ENCODE results near the gene PDHB.

Gene PDHB

DNA sequence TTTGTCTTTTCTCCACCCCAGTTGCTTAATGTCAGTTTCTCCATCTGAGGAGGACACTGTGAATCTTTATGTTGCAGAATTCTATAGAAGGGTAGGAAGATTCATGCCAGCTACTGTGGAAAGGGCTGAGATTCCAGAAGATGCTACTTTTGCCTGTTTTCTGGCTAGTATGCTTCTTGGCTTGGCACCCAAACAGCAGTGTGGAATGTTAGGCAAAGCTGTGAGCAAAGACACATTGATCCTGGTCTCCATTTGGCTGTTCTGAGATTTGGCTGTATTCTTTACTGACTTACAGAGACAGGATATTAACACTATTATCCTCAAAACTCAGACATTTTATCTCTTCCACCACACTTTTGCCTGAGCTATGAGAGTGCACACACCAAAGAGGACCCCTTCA, 39.3 kb downstream of the PDHB start:
- no peak for DNase-seq

DNA sequence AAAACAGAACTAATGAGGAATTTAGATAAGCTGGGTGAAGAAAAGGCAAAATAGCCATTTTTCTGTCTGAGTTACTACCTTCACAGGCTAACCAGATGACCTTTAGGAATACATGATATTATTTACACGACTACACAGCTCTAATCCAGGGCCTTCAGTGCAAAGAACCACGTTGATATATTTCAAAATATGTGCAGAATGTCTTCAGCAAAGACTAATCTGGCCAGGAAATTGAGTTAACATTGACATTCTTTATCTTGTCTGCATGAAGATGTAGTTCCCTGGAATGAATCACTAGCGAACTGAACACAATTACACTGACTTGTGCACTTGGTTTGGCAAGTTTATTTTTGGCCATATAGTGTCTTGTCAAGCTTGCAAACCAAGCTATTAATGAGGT, 41.5 kb downstream of the PDHB start:
- DNase-seq: no peak

DNA sequence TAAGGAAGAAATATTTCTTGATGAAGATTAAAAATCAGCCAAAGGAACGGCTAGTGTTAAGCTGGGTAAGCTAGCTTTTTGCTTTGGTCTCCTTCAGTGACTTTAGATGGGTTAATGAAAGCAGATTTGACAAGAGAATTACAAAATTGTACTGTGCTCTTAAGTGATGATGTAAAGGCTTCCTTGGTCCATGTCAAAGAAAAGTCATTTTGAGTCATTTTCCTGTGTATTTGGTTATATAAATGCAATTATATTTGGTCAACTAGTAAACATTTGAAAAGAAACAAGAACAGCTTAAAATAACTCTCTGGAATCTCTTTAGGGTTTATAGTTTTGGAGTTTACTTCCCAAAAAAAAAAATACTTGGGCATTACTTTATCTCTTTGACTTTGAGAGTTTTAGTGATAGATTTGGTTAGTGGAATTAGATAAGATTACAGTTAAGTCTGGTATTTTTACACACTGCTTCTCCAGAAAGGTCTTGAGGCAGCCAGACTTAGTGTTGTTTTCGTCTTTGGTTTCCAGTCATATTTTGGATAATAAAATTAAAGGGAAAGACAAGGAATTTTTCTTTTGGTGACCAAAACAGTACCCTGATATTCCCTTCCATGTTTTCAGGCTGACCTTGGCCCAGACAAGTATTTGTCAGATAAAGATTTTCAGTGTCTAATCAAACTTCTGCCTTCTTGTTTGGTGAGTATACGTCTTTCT, 42.3 kb downstream of the PDHB start:
- no peak for DNase-seq

DNA sequence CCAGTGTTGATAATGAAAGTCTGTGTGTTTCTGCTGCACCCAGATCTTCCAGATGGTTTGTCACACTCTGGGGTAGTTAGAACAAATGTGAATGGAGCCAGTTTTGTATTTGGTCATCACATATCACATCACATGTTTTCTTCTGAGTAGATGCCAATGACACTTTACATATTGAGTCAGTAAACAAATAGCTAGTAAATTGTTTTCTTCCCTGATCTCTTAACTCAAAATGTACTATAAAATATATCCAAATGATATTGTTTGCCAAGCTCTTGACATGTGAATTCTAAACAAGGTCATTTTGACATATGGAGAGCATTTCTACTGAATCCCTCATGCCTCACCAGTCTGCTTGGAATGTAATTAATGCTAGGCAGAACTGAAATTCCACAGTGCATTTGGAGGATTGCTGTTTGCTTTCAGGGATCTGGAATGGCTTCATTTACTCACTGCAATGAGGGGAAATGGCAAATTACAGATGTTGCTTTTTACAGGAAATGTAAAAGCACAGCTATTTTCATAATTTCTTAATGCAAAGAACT, 45.0 kb downstream of the PDHB start:
- DNase-seq: no peak

DNA sequence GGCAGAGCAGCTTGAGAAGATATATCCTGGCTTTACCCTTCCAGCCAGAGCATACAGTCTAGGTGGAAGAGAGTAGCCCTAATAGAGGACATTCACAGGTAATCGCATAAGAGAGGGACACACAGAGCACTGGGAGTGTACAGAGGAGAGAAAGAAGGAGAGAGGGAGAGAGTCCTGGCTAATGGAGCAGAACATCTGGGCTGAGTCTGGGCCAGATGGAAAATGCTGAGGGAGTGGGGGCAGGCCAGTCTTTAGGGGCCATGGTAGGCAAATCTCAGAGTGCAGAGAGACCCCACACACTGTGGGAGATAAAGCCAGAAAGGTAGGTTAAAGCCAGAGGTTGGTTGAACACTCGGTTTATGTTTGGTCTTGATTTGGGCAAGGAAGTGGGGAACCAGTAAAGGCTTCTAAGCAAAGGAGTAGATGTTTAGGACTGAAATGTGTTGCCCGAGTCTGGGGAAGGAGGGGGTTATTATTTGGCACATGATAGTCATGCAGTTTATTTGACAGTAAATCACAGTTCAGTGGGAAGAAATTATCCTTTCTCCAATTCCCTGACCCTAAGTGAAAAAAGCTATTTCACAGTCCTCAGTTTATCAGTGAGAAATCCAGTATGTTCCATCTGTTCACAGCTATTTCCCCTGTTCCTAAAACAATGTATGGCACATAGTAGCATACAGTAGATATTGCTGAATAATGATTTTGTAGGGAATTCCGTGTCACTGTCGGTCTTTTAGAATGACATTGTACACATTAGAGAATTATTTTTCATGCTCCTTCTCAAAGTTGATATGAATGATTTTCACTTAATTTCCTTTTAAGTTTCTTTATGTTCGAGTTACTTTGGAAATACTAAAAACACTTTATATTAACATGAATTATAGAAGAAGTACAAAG, 45.7 kb downstream of the PDHB start:
- no peak for DNase-seq

DNA sequence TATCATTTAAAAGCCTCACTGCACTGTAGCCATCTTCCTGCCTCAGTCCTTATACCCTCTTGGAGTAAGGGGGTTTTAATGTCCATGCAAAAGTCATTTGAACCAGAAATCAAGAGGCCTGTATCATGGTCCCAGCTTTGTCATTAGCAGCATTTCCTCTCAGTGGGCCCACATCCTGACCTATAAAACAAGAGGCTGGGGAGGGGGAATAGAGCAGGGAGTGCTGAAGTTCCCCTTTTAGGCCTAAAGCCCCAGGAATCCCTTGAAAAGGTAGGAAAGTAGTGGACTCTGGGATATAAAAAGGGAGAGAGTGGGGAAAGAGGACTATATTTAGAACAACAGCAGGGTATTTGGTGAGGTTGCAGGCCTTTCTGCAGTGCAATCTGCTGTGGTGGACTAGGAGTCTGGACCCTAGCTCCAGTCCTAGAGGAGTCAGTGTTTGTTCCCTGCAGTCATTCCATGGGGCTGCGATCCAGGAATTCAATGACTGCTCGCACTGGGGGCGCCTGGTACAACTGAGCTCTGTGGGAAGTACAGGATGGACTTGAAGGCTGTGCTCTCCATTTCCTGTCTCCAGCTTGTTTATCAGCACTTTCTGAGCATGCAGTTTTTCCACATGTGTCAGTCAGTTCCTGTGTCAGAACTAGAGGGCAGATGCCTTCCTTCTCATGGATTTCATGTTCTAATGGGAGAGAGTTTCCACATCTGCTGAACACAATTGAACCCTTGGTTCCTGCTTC, 46.8 kb downstream of the PDHB start:
- DNase-seq: no peak

DNA sequence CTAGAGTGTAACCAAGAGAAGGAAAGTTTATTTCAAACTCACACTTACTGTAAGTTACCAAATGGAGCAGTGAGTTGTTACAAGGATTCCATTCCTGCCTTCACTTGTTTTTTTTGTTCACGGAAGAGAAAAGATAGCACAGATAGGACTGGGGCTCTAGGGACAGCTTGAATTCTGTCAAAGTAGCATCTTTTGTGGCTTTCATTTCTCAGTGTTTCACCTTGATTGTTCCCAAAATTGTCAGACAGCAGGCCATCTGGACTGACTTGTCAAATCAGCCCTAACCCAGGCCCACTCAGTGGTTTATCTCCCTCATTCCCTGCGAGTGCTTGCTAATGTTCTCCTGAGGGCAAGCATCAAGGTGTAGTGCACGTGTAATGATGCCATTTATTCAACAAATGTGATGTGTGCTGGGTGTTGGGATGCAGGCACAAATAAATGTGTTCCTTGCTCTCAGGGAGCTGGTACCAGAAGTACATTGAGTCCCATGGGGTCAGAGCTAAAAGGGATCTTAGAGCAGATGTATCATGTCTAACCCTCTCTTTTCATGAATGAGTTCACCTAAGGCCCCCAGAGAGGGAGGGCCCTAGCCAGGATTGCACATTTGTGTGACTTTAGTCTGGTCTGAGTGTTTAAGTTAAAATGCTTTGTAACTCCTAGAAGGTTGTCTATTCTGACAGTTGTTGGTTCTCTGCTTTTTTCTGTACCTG, 49.1 kb downstream of the PDHB start:
- DNase-seq: no peak

DNA sequence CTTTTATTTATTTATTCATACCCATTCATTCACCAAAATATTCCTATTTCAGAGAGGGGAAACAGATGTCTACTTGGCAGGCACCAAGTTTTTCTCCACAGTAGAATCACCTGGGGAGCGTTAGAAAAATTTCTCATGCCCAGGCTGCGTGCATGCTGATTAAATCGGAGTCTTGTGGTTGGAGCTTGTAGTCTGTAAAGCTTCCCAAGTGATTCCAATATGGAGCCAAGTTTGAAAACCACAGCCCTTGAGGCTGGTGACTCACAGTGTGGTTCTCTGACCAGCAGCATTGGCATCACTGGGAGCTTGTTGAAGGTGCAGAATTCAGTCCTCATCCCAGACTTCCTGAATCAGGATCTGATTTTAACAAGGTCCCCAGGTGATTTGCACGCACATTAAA, 49.7 kb downstream of the PDHB start:
- DNase-seq: no peak

DNA sequence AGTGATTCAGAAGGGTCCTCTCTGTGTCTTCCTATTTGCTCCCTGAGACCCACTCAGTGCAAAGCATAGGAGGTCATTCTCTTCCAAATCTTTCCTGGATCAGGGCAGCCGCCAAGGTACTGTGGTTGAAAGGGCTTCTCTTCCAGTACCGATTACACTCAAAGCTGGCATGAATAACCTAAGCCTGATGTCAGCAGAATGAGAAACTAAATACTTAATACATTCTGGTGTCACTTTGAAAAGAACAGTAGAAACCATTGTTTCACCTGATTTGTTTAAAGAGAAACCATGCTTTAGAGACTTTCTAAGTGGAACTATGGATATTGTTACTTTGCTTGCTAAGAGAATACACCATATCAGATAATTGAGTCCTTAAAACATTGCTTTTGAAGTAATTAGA, 50.2 kb downstream of the PDHB start:
- DNase-seq: no peak

DNA sequence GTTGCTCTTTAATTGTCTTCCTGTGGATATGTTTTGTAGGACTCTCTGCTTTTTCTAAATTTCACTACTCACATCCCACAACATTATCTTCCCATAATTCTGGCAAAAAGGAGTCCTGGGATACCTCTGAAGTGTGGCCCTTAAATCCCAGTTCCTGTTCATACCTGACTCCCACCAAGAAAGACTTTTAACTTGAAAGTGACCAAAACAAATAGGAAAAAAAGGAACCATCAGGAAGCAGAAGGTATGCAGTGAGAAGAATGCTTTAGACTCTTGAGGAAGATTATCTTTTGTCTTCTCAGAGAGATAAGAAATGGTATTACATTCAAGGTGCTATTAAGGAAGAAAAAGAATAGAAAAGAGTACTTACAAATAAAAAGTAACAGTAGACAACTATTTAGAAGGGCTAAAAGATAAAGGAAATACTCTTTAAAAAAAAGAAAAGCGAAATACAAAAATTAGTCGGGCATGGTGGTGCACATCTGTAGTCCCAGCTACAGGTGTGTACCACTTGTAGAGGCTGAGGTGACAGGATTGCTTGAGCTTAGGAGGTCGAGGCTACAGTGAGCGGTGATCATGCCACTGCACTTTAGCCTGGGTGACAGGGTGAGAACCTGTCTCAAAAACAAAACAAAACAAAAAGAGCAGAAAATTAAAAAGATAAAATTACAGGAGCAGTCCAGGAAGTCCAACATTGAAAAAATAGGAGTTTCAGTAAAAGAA, 54.1 kb downstream of the PDHB start:
- DNase-seq: no peak

DNA sequence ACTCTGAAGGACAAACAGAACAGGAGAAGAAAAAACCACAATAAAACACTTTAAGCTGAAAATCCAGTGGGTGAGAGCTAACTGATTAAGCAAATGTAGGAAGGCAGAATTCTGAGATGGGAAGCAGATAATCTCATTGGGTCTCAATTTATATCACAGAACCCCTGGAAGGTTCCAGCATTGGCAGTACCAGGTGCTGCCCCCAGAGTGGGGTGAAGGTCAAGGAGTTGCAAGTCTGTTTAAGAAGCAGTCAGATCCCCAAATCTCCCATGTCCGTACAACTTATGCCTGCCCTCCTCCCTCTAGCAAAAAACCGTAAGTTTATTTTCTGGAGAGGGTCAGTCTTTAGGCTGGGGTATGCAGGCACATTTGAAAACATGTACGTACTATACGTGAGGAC, 55.9 kb downstream of the PDHB start:
- no peak for DNase-seq
